Neural cell (in vitro differentiated cells): Measurements from ENCODE around the gene PELI2. TPM values are rescaled to one million over a fixed set of nuclear protein-coding genes. Genes with fewer than 3 reads are reported as not detected.

Experiments used
- H2AFZ ChIP-seq: fragments of 200-600, 300-800 bp; sonication (generic), shearing (Covaris generic); 2 replicates; pipeline ENCODE4 v1.6.0; 2014; ENCODE audit warnings: low read depth, mild to moderate bottlenecking, antibody characterized with exemption, low read length, moderate library complexity
- H3F3A ChIP-seq: fragments of 200-600 bp; shearing (Covaris generic); 2 replicates; pipeline ENCODE4 v1.6.1; 2016; ENCODE audit warnings: mild to moderate bottlenecking, moderate library complexity, mixed read lengths, antibody characterized with exemption, low read length; ENCODE audit not compliant: insufficient read depth, poor library complexity, severe bottlenecking
- H3K27ac ChIP-seq: fragments of 200-600, 300-800 bp; sonication (generic), shearing (Covaris generic); 2 replicates; pipeline ENCODE4 v1.5.1; 2014; ENCODE audit warnings: mild to moderate bottlenecking, low read length, moderate library complexity
- H3K27me3 ChIP-seq: fragments of 300-800, 200-600 bp; sonication (generic), shearing (Covaris generic); 2 replicates; pipeline ENCODE4 v1.6.0; 2014; ENCODE audit warnings: mild to moderate bottlenecking, low read depth, low read length, moderate library complexity; ENCODE audit not compliant: insufficient read depth
- H3K36me3 ChIP-seq: fragments of 300-800, 200-600 bp; sonication (generic), shearing (Covaris generic); 2 replicates; pipeline ENCODE4 v1.5.1; 2014; ENCODE audit warnings: mild to moderate bottlenecking, antibody characterized with exemption, low read length, moderate library complexity; ENCODE audit not compliant: insufficient read depth
- H3K4me2 ChIP-seq: fragments of 300-800, 200-600 bp; sonication (generic), shearing (Covaris generic); 2 replicates; pipeline ENCODE4 v1.6.0; 2014; ENCODE audit warnings: mild to moderate bottlenecking, low read length
- H3K4me3 ChIP-seq: fragments of 300-800, 200-600 bp; sonication (generic), shearing (Covaris generic); 2 replicates; pipeline ENCODE4 v1.5.1; 2014; ENCODE audit warnings: mild to moderate bottlenecking, low read length, moderate library complexity
- H3K79me2 ChIP-seq: fragments of 200-600 bp; shearing (Covaris generic); replicated peaks from 2 replicates; pipeline ENCODE4 v1.6.0; 2014; ENCODE audit warnings: mild to moderate bottlenecking, low read length, moderate library complexity; ENCODE audit not compliant: insufficient read depth
- H3K9ac ChIP-seq: fragments of 300-800, 200-600 bp; sonication (generic), shearing (Covaris generic); 2 replicates; pipeline ENCODE4 v1.6.1; 2016; ENCODE audit warnings: mild to moderate bottlenecking, low read length, mixed read lengths
- H3K9me2 ChIP-seq: fragments of 200-600 bp; shearing (Covaris generic); 2 replicates; pipeline ENCODE4 v1.6.1; 2016; ENCODE audit warnings: mild to moderate bottlenecking, low read length, mixed read lengths; ENCODE audit not compliant: insufficient read depth
- H3K9me3 ChIP-seq: fragments of 200-600, 300-800 bp; sonication (generic), shearing (Covaris generic); 2 replicates; pipeline ENCODE4 v1.6.1; 2016; ENCODE audit warnings: mild to moderate bottlenecking, mixed run types, low read length, moderate library complexity, mixed read lengths
- H4K20me1 ChIP-seq: fragments of 200-600 bp; shearing (Covaris generic); 2 replicates; pipeline ENCODE4 v1.6.1; 2016; ENCODE audit warnings: mild to moderate bottlenecking, mixed run types; ENCODE audit not compliant: insufficient read depth
- CTCF ChIP-seq: fragments of 450-650 bp; IDR thresholded peaks from 2 replicates; pipeline ENCODE4 v1.5.1; 2014; ENCODE audit warnings: antibody characterized with exemption, mild to moderate bottlenecking, moderate library complexity; ENCODE audit not compliant: poor library complexity, severe bottlenecking
- EP300 ChIP-seq: fragments of 450-650 bp; conservative IDR thresholded peaks from 2 replicates; pipeline ENCODE4 v1.6.1; 2014; ENCODE audit warnings: antibody characterized with exemption, mild to moderate bottlenecking, moderate library complexity; ENCODE audit not compliant: poor library complexity, severe bottlenecking
- EZH2 ChIP-seq: fragments of 200-600, 300-800 bp; shearing (Covaris generic), sonication (generic); IDR thresholded peaks from 2 replicates; pipeline ENCODE4 v1.6.1; 2014; ENCODE audit warnings: antibody characterized with exemption, low read length, borderline replicate concordance, mild to moderate bottlenecking; ENCODE audit not compliant: insufficient read depth, poor library complexity, severe bottlenecking
- POLR2AphosphoS5 ChIP-seq: IDR thresholded peaks from 2 replicates; pipeline ENCODE4 v1.6.1; 2012
- RAD21 ChIP-seq: fragments of 450-650 bp; conservative IDR thresholded peaks from 2 replicates; pipeline ENCODE4 v1.6.1; 2014; ENCODE audit warnings: antibody characterized with exemption, mild to moderate bottlenecking, moderate library complexity
- REST ChIP-seq: IDR thresholded peaks from 2 replicates; pipeline ENCODE4 v1.6.1; 2012; ENCODE audit warnings: borderline replicate concordance
- SMC3 ChIP-seq: fragments of 450-650 bp; conservative IDR thresholded peaks from 2 replicates; pipeline ENCODE4 v1.6.1; 2014; ENCODE audit warnings: antibody characterized with exemption, mild to moderate bottlenecking, moderate library complexity; ENCODE audit not compliant: poor library complexity
- TAF1 ChIP-seq: IDR thresholded peaks from 2 replicates; pipeline ENCODE4 v1.6.1; 2012; ENCODE audit warnings: low read depth
- polyA plus RNA-seq: library from polyadenylated mRNA; depleted of rRNA; stranded (reverse); fragments of >200 nt; gene quantifications from 2 replicates; pipeline ENCODE4 v1.2.3, GENCODE V29; 2014

Gene PELI2
- polyA plus RNA-seq, 1 donor from 2014 or later: 5.3 TPM

- Histone ChIP-seq H3K79me2 (no peaks in the 10 kb centered on the region), H3K9me3 (no peaks in the 10 kb centered on the region)
- no peak for TF ChIP-seq POLR2AphosphoS5
- TF ChIP-seq CTCF: no peak
- no peak for TF ChIP-seq RAD21
- no peak for TF ChIP-seq EP300
- no peak for TF ChIP-seq TAF1
Measured at GRCh38 chr14:56289155-56289554, 170.9 kb downstream of the PELI2 start.

GRCh38 chr14:56290195-56290594 lies 172.0 kb downstream of the PELI2 start:
- Histone ChIP-seq H3K4me2 (no peak overlapping the region), H3K9me2 (no peaks in the 10 kb centered on the region), H3K9ac (no peak overlapping the region), H3F3A (no peaks in the 10 kb centered on the region), H3K36me3 (peaks cover 8% of the 10 kb centered on the region), H3K4me3 (no peak overlapping the region), H4K20me1 (no peaks in the 10 kb centered on the region), H3K9me3 (no peaks in the 10 kb centered on the region), H3K27ac (no peak overlapping the region), H3K79me2 (no peaks in the 10 kb centered on the region), H3K27me3 (no peaks in the 10 kb centered on the region), H2AFZ (no peak overlapping the region)
- TF ChIP-seq POLR2AphosphoS5 (no peak), EZH2 (no peak), TAF1 (no peak), SMC3 (no peak), RAD21 (no peak), REST (no peak)

More at GRCh38 chr14:56289155-56289554, 170.9 kb downstream of the PELI2 start:
- Histone ChIP-seq H3K4me3 (no peak overlapping the region), H3K27ac (no peak overlapping the region), H4K20me1 (no peaks in the 10 kb centered on the region), H3K36me3 (peaks cover 8% of the 10 kb centered on the region), H3K9me2 (no peaks in the 10 kb centered on the region), H3K27me3 (no peaks in the 10 kb centered on the region), H3F3A (no peaks in the 10 kb centered on the region), H3K4me2 (no peak overlapping the region), H2AFZ (no peak overlapping the region), H3K9ac (no peak overlapping the region)

GRCh38 chr14:56292970-56293369 lies 174.8 kb downstream of the PELI2 start:
- Histone ChIP-seq H3K9me2 (no peaks in the 10 kb centered on the region), H3K9me3 (no peaks in the 10 kb centered on the region), H4K20me1 (no peaks in the 10 kb centered on the region), H3K4me3 (no peak overlapping the region), H3K4me2 (no peak overlapping the region), H3K79me2 (no peaks in the 10 kb centered on the region), H3K27me3 (no peaks in the 10 kb centered on the region), H3K9ac (no peak overlapping the region), H2AFZ (no peak overlapping the region), H3K27ac (peak overlapping the region; percentile 37), H3F3A (no peaks in the 10 kb centered on the region), H3K36me3 (peaks cover 8% of the 10 kb centered on the region)
- TF ChIP-seq POLR2AphosphoS5 (no peak), REST (no peak)
